NCI-H2227 (cell line): ENCODE data around the gene REEP1.

Source experiments
- DNase-seq: peaks from one replicate; lab custom pipeline; 2025; ENCODE audit not compliant: unreplicated experiment; lab: John Stamatoyannopoulos, UW

REEP1 gene

GRCh38 chr2:86284987-86285386, 52.4 kb downstream of the REEP1 start:
- DNase-seq: no peak

- DNase-seq: no peak
Measured at GRCh38 chr2:86284401-86284841, 53.0 kb downstream of the REEP1 start.

- no peak for DNase-seq
Measured at GRCh38 chr2:86283411-86284030, 53.9 kb downstream of the REEP1 start.

- DNase-seq: no peak
Measured at GRCh38 chr2:86281066-86281700, 56.2 kb downstream of the REEP1 start.

- no peak for DNase-seq
Measured at GRCh38 chr2:86280191-86280667, 57.2 kb downstream of the REEP1 start.

- no peak for DNase-seq
Measured at GRCh38 chr2:86275962-86276361, 61.5 kb downstream of the REEP1 start.

- no peak for DNase-seq
Measured at GRCh38 chr2:86275384-86275799, 62.0 kb downstream of the REEP1 start.

- DNase-seq: peak; percentile 14
Measured at GRCh38 chr2:86274918-86275275, 62.5 kb downstream of the REEP1 start.

- no peak for DNase-seq
Measured at GRCh38 chr2:86274265-86274917, 63.0 kb downstream of the REEP1 start.

- no peak for DNase-seq
Measured at GRCh38 chr2:86272111-86272510, 65.3 kb downstream of the REEP1 start.

- no peak for DNase-seq
Measured at GRCh38 chr2:86271248-86271647, 66.2 kb downstream of the REEP1 start.

GRCh38 chr2:86263956-86264355, 73.5 kb downstream of the REEP1 start:
- no peak for DNase-seq

GRCh38 chr2:86260978-86261377, 76.4 kb downstream of the REEP1 start:
- DNase-seq: no peak

GRCh38 chr2:86258106-86258505, 79.3 kb downstream of the REEP1 start:
- no peak for DNase-seq

- no peak for DNase-seq
Measured at GRCh38 chr2:86256982-86257381, 80.4 kb downstream of the REEP1 start.

- no peak for DNase-seq
Measured at GRCh38 chr2:86256300-86256699, 81.1 kb downstream of the REEP1 start.

GRCh38 chr2:86254576-86255538, 82.6 kb downstream of the REEP1 start:
- peak; percentile 46 for DNase-seq

GRCh38 chr2:86253424-86253823, 84.0 kb downstream of the REEP1 start:
- no peak for DNase-seq

GRCh38 chr2:86251840-86252266, 85.6 kb downstream of the REEP1 start:
- DNase-seq: no peak

GRCh38 chr2:86249579-86250391, 87.6 kb downstream of the REEP1 start:
- peak; percentile 75 for DNase-seq
